ENCODE measurements around the gene UBE3D. TPM values are rescaled to one million over a fixed set of nuclear protein-coding genes. Genes with fewer than 3 reads are reported as not detected.
"Not testable (repeated sequence)": the region's sequence is repeated elsewhere in the genome, so short reads cannot be mapped to it uniquely, and the experiment has no call there.

Gene UBE3D
- total RNA-seq, 4 donors from 2014 or later: 11.0 to 14.8 (median 12.5) TPM

DNA sequence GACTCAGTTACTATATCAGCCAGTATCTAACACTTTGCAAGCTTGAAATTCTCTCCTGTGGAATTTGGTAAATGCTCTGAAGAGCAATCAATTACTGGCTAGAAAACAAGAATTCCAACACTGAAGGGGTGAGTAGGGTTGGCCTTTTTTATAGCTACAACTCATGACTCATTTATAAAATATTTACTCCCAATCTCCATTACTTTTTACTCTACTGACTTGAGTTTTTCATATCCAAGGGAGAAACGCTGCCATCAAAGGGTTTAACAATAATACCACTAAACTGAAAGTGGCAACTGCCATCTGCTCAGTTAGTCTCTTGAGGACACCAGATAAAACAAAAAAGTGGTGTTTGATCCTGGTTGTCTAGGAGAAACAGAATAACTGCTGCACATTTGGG, 203.1 kb downstream of the UBE3D start:
- no peak overlapping the region for H3K4me3 ChIP-seq (replicated peaks in 1 of 3)
- H3K27ac ChIP-seq: no peak overlapping the region
- H3K9me3 ChIP-seq: no peaks in the 10 kb centered on the region
- H3K4me1 ChIP-seq: no peaks in the 10 kb centered on the region
- no peak for TF ChIP-seq POLR2A (IDR thresholded peaks at IDR 0.05)
- TF ChIP-seq, protein P1, sequence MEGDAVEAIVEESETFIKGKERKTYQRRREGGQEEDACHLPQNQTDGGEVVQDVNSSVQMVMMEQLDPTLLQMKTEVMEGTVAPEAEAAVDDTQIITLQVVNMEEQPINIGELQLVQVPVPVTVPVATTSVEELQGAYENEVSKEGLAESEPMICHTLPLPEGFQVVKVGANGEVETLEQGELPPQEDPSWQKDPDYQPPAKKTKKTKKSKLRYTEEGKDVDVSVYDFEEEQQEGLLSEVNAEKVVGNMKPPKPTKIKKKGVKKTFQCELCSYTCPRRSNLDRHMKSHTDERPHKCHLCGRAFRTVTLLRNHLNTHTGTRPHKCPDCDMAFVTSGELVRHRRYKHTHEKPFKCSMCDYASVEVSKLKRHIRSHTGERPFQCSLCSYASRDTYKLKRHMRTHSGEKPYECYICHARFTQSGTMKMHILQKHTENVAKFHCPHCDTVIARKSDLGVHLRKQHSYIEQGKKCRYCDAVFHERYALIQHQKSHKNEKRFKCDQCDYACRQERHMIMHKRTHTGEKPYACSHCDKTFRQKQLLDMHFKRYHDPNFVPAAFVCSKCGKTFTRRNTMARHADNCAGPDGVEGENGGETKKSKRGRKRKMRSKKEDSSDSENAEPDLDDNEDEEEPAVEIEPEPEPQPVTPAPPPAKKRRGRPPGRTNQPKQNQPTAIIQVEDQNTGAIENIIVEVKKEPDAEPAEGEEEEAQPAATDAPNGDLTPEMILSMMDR (IDR thresholded peaks at IDR 0.05): no peak
- H3K36me3 ChIP-seq: no peaks in the 10 kb centered on the region
- no peaks in the 10 kb centered on the region for H3K27me3 ChIP-seq
- intact Hi-C loops (cut with DNase I): no loop called here
- no peak for DNase-seq
- WGBS, 2 donors: 54 to 57% methylated on average over 1 of the region's 1 CpG

DNA sequence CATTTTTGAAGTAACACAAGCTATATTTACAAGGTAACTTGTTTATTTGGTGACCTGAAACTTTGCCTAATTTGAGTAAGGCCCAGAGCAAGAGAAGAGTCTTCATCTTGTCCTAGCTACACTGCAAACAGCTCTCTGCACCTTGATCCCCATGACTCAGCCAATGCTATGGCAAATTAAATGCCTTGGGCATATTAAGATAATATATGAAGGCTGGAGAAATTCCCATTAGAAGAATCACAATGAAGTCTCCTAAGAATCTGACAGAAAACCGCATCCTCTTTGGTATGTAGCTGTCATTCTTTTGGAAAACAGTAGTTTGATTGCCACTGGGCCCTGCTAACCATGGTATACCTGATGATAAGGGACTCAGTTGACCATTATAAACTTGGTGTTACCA, 204.5 kb downstream of the UBE3D start:
- 69 to 80% methylated on average over 1 of the region's 1 CpG for WGBS, 2 donors
- no peak overlapping the region for H3K4me3 ChIP-seq (replicated peaks in 1 of 3)

DNA sequence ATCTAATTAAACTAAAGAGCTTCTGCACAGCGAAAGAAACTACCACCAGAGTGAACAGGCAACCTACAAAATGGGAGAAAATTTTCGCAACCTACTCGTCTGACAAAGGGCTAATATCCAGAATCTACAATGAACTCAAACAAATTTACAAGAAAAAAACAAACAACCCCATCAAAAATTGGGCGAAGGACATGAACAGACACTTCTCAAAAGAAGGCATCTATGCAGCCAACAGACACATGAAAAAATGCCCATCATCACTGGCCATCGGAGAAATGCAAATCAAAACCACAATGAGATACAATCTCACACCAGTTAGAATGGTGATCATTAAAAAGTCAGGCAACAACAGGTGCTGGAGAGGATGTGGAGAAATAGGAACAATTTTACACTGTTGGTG, 209.6 kb downstream of the UBE3D start:
- WGBS, 2 donors: 88 to 91% methylated on average over 5 of the region's 5 CpGs
- H3K27me3 ChIP-seq; intact Hi-C loops (cut with DNase I): not testable (repeated sequence)

More for the DNA sequence above, 204.5 kb downstream of the UBE3D start:
- no peak for DNase-seq
- no peaks in the 10 kb centered on the region for H3K9me3 ChIP-seq
- no peaks in the 10 kb centered on the region for H3K27me3 ChIP-seq
- intact Hi-C loops (cut with DNase I): no loop called here
- no peaks in the 10 kb centered on the region for H3K4me1 ChIP-seq
- no peaks in the 10 kb centered on the region for H3K36me3 ChIP-seq
- no peak for TF ChIP-seq POLR2A (IDR thresholded peaks at IDR 0.05)
- TF ChIP-seq, protein P1 (IDR thresholded peaks at IDR 0.05): no peak
- H3K27ac ChIP-seq: no peak overlapping the region

DNA sequence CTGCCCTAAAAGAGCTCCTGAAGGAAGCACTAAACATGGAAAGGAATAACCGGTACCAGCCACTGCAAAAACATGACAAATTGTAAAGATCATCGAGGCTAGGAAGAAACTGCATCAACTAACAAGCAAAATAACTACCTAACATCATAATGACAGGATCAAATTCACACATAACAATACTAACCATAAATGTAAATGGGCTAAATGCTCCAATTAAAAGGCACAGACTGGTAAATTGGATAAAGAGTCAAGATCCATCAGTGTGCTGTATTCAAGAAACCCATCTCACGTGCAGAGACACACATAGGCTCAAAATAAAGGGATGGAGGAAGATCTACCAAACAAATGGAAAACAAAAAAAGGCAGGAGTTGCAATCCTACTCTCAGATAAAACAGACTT, 212.7 kb downstream of the UBE3D start:
- DNase-seq; H3K4me1 ChIP-seq; intact Hi-C loops (cut with DNase I); H3K36me3 ChIP-seq; H3K27ac ChIP-seq; H3K27me3 ChIP-seq; H3K4me3 ChIP-seq (replicated peaks in 1 of 3); H3K9me3 ChIP-seq: not testable (repeated sequence)
- 82 to 87% methylated on average over 3 of the region's 3 CpGs for WGBS, 2 donors

More for the DNA sequence above, 209.6 kb downstream of the UBE3D start:
- DNase-seq; H3K4me1 ChIP-seq; H3K4me3 ChIP-seq (replicated peaks in 1 of 3); H3K27ac ChIP-seq; H3K9me3 ChIP-seq; H3K36me3 ChIP-seq: not testable (repeated sequence)

DNA sequence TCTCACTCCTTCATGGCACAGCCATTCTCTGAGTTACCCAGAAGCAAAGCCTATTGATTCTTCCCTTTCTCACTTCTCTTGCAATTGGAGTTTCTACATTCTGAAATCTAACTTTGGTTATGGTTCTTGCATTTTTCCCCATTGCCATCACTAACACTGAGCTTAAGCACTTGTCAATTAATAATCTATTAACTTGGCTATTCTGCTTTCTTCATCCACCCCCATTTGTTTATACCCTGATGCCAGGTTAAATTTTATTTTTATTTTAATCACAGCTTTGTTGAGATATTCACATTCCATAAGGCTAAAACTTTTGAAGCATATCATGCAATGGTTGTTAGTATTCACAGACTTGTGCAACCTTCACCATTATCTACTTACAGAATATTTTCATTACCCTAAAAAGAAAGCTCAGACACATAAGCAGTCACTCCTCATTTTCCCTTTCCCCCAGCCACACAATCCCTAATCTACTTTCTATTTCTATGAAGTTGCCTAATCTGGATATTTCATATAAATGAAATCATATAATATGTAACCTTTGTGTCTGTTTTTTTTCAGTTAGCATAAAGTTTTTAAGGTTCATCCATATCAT, 222.3 kb downstream of the UBE3D start:
- Histone ChIP-seq H3K27me3 (no peaks in the 10 kb centered on the region), H3K4me3 (replicated peaks in 1 of 3) (no peak overlapping the region), H3K4me1 (no peaks in the 10 kb centered on the region), H3K27ac (no peak overlapping the region), H3K36me3 (no peaks in the 10 kb centered on the region), H3K9me3 (no peaks in the 10 kb centered on the region)
- intact Hi-C loops (cut with DNase I): no loop called here
- no peak for TF ChIP-seq POLR2A (IDR thresholded peaks at IDR 0.05)
- TF ChIP-seq, protein P1 (IDR thresholded peaks at IDR 0.05): no peak
- no peak for DNase-seq

GRCh38 chr6:82842721-82843120, 222.9 kb downstream of the UBE3D start:
- Histone ChIP-seq H3K27ac (no peak overlapping the region), H3K36me3 (no peaks in the 10 kb centered on the region), H3K9me3 (no peaks in the 10 kb centered on the region), H3K4me1 (no peaks in the 10 kb centered on the region), H3K4me3 (replicated peaks in 1 of 3) (no peak overlapping the region), H3K27me3 (no peaks in the 10 kb centered on the region)
- 82 to 86% methylated on average over 6 of the region's 6 CpGs for WGBS, 2 donors
- intact Hi-C loops (cut with DNase I): no loop called here
- TF ChIP-seq, protein P1 (IDR thresholded peaks at IDR 0.05): no peak
- no peak for TF ChIP-seq POLR2A (IDR thresholded peaks at IDR 0.05)
- no peak for DNase-seq

Small RNA genes within 50 kb of the gene (small RNA-seq; reads per million reads assigned to genes)
- not detected for gene LAP3P1

Other genes starting within 250 kb of the UBE3D start
- gene DOP1A, start 1.8 kb upstream of the UBE3D start, total RNA-seq: 10 to 100 TPM; 31.6 to 58.4 (median 54.2) TPM
- 10 to 100 TPM; 25.8 to 61.1 (median 32.1) TPM for gene PGM3, start 127.4 kb upstream of the UBE3D start, total RNA-seq
- gene RWDD2A, start 127.5 kb upstream of the UBE3D start, total RNA-seq: 1 to 10 TPM; 4.6 to 5.8 (median 5.5) TPM